Bone marrow (tissue), 2 donors: Measurements from ENCODE around the gene RNF212B.
"Not testable (repeated sequence)": the region's sequence is repeated elsewhere in the genome, so short reads cannot be mapped to it uniquely, and the experiment has no call there.

ENCODE experiments used
- DNase-seq, 2 donors: peaks; one replicate each; lab custom pipeline; 2025; lab: John Stamatoyannopoulos, UW

The RNF212B gene

DNA sequence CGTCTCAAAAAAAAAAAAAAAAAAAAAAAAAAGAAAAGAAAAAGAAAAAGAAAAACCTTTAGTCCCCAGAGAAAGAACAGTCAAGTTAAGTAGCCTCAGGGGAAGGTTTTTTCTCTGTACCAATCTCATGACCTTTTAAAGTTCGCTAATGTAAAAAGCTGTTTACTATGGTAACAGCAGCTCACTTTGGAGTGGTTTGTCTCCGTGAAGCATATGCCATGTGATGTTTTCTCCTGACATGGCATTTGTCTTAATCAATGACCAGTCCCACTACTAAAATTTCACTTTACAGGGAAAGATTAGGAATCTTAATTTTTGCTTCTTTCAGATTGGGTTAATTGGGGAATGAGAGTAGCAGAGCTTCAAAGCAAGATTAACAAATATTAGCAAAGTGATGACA, 4.3 kb downstream of the RNF212B start:
- no peak for DNase-seq

DNA sequence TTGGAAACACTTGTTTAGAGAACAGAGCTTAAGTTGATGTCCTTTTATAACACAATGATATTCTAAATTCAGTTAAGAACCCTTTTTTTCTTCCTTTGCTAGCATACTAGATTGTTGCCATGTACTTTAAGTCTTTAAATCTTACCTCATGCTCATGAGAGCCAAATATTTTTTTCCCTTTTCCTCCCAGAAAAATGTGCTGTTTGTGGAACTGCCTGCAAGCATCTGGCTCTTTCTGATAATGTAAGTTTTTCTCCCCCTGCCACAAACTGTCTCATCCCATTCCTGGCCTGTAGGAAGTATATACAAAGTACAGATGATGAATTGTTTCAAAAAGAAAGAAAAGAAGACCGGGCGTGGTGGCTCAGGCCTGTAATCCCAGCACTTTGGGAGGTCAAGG, 5.3 kb downstream of the RNF212B start:
- DNase-seq: no peak

DNA sequence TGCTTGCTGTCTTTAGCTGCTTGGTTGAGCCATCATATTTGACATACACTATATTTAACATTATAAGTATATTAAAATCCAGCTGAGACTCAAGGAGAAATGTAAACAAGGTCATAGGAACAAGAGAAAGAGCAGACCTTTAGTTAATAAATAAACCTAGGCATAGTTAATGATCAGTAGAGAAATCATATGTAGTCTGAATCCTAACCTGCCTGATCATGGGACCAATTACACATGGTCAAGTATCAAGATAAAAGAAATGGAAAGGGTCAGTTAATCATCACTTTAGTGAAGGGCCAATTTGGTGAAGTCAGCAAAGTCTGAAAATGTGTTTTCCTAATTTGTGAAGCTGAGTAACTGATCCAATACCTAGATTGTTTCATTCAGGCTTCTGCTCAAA, 7.5 kb downstream of the RNF212B start:
- no peak for DNase-seq

DNA sequence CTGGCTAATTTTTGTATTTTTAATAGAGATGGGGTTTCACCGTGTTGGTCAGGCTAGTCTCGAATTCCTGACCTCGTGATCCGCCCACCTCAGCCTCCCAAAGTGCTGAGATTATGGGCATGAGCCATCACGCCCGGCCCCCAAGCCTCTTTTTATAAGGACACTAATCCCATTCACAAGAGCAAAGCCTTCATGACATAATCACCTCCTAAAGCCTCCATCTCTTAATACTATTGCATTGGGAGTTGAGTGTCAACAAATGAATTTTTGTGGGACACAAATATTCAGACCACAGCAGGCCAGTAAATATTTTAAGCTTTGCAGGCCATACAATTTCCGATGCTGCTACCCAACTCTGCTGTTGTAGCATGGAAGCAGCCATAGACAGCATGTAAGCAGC, 10.9 kb downstream of the RNF212B start:
- no peak for DNase-seq

DNA sequence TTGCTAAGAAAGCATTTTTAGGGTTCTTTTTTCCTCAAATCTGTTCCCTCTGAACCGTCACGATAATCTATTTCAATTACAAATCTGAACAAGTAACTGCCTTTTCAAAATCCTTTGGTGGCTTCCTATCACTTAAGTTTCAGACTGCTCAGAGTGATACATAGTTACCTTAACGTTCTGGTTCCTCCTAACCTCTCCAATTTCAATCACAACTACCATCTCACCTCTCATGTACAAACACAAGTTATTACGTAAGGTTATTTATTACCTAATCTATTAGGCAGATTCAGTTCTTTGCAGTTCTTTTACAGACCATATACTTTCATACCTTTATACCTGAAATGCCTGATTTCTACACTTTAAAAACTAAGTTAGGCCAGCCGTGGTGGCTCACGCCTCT, 12.1 kb downstream of the RNF212B start:
- DNase-seq: no peak

DNA sequence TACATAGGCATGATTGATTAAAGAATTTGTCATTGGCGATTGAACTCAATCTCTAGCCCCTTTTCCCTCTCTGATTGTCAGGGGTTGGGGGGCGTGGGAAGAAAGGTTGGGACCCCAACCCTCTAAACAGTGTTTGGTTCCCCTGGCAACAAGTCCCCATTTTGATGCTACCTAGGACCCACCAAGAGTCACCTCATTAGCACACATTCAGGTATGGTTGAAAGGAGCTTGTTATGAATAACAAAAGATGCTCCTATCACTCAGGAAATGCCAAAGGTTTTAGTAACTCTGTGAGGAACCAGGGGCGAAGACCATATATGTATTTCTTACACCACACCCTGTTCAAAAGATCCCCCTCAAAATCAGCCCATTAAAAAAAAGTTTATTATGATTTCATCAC, 14.3 kb downstream of the RNF212B start:
- DNase-seq: no peak

DNA sequence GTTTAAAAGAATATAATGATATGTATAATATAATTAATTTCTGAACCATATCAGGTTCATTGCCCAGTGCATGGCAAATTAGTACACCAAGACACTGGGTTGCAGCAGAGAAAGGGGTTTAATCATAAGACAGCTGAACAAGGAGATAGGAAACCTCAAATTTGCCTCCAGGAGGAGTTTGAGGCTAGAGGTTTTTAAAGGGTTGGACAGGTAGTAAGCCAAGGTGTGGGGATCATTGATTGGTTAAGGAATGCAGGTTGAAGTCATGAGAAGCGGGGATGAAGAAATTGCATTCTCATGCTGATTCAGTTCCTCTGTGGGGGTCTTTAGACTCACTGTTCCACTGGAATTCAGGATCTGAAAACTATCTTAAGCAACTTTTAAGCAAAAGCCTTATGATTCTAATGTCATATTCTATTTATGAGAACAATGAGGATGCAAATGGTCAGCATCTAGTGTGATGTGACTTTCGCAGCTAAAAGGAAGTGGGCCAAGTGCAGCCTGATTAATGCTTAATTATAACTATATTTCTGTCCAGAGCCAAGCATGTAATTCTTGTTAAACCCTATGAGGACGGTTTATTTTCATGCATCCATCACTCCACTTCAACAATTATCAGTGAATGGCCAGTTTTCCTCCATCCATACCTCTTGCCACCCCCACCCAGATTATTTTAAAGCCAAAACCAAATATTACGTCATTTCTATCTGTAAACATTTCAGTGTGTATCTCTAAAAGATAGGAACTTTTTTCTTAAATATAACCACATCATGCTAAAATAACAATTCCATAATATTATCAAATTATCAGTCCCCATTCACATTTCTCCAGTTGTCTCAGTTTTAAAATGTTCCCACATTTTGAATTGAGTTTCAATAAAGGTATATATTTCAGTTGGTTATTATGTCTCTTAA, 14.9 kb downstream of the RNF212B start:
- no peak for DNase-seq

DNA sequence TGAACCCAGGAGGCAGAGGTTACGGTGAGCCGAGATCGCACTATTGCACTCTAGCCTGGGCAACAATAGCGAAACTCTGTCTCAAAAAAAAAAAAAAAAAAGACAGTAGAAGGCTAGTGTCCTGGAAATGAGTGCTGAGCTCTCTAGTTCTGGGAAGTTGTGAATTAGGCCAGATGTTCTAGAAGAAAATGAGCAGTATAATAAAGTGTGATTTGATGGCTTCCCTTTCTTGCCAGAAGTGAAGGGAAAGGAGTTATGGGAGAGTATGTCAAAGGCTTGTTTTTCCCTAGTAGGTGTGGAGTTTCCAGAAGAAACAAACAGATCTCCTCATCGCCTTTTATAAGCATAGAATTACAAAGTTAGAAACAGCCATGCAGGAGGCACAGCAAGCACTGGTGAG, 20.5 kb downstream of the RNF212B start:
- DNase-seq: no peak

DNA sequence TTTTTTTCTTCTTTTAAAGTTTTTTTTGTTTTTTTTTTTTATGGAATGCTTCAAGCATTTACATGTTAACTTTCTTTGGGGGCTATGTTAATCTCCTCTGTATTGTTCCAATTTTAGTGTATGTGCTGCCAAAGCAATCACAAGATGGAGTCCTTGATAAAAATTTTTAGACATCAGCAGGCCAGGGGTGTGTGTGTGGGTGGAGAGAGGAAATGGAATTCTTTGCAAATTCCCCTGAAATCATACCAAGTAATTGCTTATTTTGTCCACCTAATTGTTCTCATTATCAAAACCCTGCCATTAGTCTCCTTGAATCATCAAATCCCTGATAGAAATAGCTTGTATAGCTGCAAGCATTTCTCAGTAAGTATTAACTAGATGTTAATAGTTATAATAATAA, 21.7 kb downstream of the RNF212B start:
- no peak for DNase-seq

DNA sequence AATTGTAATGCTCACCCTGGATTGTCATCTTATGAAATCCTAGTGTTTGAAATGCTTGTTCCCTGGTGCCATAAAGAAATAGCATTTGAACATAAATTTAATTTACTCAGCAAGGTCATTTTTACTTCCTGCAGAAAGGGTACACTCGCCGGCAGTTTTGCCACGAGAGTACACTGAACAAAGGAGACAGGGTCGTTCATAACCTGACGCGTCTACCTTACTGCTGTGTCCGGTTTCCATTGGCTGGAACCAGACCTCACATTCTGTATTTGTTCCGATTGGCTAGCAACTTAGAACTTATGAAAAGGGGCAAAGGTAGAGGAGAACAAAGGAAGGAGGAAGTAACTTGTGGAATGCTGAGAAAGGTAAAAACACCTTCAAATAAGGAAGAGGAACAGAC, 23.1 kb downstream of the RNF212B start:
- DNase-seq: not testable (repeated sequence)

DNA sequence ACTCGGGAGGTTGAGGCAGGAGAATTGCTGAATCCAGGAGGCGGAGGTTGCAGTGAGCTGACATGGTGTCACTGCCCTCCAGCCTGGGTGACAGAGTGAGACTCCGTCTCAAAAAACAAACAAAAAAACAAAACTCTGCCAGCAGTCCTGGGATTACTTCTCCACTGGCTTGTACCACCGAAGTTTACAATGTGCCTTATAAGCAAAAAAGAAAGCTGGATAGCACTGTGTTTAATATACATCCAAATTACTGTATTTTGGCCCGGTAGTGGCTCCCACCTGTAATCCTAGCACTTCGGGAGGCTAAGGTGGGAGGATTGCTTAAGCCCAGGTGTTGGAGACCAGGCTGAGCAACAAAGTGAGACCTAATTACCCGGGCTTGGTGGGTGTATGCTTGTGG, 31.5 kb downstream of the RNF212B start:
- DNase-seq: no peak

DNA sequence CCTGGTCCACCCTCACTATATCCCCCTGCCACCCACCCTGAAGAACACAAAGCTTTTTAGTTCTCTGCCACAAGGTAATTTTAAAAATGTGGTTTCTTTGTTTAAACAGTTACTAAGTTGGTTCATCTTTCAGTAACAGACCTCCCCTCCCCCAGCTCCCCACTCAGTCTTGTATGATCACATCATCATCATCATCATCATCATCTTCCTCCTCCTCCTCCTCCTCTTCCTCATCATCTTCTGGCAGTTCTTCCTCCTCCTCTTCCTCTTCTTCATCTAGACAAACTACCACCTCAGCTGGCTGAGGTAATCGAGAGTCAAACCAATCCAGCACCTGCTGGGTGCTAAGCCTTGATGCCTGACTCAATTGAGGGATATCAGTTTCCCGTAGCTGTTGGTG, 37.7 kb downstream of the RNF212B start:
- DNase-seq: no peak

DNA sequence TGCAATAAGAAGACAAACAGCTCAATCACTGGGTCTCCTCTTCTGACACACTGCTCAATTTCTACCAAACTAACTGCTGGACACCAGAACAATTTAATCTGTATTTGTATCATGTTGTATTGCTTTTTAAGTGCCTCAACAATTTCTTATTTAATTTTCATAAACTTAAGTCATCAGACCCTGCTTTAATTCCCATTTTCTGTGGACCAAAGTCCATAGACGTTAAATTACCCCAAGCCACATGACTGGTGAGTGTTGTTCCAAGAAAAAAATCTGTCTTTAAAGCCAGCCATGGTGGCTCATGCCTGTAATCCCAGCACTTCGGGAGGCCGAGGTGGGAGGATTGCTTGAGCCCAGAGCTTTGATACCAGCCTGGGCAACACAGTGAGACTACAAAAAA, 39.5 kb downstream of the RNF212B start:
- DNase-seq: no peak

DNA sequence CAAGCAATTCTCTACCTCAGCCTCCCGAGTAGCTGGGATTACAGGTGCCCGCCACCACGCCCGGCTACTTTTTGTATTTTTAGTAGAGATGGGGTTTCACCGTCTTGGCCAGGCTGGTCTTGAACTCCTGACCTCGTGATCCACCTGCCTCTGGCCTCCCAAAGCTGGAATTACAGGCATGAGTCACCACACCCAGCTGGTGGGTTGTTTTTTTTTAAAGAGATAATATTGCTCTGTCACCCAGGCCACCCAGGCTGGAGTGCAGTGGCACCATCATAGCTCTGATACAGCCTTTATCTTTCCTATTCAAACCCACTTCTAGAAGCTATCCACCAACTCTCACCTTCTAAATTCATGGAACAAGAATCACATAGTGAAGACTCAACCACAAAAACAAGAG, 40.2 kb downstream of the RNF212B start:
- not testable (repeated sequence) for DNase-seq

DNA sequence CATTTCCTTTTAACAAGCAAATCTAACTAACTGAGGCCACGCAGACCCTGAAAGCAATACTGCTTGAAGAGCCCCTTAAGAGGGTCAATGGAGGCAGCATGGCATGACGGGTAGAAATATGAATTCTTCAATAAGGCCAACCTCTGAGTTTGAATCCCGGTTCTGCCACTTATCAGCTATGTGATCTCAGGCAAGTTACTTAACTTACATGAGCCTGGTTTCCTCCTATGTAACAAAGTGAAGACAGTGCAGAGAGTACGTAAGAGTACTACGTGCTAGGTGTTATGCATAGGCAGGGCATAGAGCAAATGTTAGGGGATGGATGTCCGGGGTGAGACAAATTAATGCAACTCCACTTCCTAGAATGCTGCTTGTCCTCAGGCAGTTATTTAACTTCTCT, 43.5 kb downstream of the RNF212B start:
- DNase-seq: no peak

DNA sequence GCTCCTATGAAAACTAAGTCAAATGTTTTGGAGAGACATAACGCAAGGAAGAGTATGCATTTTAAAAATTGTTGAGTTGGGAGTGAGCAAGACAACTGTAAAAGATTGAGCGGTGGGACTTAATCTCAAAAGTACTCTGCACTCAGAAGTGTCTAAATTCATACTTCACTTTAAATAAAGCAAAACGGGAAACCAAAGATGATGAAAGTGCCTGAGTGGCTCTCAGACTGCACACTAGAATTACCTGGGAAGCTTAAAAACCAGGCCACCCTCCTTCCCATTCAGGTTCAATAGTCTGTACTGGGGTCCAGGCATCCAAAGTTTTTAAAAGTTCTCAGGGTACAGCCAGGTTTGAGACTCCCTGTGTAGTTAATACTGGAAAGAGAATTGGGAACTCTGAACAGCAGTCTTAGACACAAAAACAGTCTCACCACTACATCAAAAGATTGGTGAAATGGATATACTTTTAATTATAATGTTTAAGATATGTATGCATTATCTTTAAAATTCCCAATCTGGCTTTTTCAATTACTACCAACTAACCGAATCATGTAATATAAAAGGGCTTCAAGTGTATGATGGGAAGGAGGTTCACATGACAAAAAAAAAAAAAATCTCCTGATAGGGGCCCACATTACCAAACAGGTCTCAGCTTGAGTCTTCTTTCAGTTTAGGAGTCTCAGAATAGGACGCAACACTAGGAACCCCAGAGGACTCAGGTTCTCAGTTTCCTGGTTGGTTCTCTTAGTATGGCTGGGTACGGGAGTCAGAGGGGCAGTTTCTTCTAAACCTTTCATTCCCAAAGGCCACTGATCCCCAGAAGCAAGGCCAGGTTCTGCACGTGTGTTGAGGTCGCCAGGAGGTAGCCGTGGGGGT, 47.2 kb downstream of the RNF212B start:
- DNase-seq: peak in 1 of 2 donors; percentile 11

DNA sequence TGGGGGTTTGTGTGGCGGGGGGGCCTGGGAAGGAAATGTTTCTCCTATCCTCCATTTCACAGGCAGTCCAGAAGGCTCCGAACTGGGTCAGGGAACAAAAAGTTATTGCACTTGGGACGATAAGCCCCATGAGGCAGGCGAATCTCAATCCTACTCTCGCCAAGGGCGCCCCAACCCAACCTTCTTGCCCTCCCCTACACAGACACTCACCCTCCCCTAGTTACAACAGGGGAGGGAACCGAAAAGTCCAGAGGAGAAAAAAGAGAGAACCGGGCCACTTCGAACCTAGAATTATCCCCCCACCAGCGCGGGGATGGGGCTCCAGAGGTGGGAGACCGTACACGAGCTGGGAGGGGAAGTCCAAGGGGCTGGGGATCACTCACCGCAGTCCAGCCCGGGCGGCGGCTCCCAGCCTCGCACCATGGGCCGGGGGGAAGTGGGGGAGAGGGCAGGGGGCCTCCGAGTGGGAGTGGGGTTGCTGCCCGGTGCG, 47.8 kb downstream of the RNF212B start:
- DNase-seq: no peak

DNA sequence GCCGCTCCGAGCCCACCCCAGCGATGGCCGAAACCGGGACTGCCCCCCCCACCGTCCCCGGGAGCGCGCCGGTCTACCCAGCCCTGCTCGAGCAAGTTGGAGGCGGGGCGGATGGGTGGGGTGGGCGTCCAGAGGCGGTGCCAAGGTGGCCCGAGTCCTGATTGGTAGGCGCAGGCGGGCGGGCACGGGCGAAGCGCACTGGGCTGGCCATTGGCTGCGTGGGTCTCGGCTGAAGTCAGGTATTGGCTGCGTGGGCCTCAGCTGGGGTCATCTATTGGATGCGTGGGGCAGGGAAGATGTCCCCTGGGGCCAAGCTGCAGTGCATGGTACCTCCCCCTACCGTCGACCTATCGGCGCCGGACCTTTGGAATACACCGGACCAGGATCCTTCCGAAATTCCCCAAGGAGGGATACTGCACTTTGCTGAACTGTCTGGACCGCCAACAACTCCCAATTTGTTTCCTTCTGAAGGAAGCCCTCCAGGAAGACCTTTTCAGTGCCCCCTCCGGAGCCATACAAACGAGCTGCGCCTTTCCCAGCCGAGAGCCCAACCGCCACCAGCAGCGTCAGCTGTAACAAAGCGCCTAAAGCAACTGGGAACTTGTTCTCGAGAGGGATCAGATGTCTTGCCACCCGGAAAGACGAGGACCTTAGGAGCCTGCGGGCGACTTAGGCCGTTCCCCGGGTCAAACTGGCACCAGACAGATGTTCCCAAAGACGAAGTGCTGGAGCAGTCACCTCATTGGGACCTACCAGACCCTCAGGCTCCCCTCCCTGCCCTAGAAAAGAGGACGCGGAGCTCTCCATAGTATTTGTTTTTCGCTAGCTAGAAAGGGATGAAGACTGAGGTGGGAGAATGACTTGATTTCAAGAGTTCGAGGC, 48.5 kb downstream of the RNF212B start, which contains the start of gene HOMEZ:
TSS of gene HOMEZ (minus strand) at position 113 of the 882 bp plus-strand sequence. CDS start 180 bp downstream, outside the sequence.
- peak; percentile 90 to 97 for DNase-seq

DNA sequence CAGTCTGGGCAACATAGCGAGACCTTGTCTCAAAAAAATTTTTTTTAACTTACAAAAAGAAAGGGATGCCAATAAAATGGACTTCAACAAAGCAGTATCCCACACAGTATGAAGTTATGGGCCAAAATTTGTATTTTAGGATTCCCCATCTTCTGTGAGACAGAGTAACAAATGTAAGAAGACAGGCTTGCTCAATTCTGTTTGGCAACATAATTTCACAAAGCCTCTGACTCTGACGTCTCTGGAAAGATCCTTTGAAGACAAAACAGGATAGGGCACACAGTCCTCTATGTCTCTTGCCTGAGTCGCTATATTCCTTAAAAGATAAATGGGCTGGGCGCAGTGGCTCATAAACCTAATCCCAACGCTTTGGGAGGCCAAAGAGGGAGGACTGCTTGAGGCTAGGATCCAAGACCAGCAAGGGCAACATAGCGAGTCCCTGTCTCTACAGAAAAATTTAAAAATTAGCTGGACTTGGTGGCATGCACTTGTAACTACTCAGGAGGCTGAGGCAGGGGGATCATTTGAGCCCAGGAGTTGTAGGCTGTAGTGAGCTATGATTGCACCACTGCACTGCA, 49.3 kb downstream of the RNF212B start:
- DNase-seq: no peak

DNA sequence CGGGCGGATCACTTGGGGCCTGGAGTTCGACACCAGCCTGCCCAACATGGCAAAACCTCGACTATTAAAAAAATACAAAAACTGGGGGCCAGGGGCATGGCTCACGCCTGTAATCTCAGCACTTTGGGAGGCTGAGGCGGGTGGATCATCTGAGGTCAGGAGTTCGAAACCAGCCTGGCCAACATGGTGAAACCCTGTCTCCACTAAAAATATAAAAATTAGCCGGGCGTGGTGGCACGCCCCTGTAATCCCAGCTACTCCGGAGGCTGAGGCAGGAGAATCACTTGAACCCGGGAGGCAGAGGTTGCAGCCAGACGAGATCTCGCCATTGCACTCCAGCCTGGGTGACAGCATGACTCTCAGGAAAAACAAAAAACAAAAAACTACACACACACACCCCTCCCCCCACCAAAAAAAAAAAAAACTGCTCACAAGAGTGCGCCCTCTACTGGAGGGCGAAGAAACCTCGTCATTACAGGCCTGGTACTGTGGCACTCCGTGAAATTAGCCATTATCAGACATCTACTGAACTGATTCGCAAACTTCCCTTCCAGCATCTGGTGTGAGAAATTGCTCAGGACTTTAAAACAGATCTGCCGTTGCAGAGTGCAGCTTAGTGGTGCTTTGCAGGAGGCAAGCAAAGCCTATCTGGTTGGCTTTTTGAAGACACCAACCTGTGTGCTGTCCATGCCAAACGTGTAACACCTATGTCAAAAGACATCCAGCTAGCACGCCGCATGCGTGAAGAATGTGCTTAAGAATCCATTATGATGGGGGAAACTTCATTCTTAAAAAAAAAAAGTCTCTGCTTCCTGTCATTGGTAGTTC, 57.2 kb downstream of the RNF212B start:
- peak in 1 of 2 donors; percentile 55 for DNase-seq
